ENCODE results near the gene AHCYL1. TPM values are rescaled to one million over a fixed set of nuclear protein-coding genes. Genes with fewer than 3 reads are reported as not detected.

Gene AHCYL1
- total and polyA plus RNA-seq, 2 donors from 2014 or later, result 103 to 125 TPM

DNA sequence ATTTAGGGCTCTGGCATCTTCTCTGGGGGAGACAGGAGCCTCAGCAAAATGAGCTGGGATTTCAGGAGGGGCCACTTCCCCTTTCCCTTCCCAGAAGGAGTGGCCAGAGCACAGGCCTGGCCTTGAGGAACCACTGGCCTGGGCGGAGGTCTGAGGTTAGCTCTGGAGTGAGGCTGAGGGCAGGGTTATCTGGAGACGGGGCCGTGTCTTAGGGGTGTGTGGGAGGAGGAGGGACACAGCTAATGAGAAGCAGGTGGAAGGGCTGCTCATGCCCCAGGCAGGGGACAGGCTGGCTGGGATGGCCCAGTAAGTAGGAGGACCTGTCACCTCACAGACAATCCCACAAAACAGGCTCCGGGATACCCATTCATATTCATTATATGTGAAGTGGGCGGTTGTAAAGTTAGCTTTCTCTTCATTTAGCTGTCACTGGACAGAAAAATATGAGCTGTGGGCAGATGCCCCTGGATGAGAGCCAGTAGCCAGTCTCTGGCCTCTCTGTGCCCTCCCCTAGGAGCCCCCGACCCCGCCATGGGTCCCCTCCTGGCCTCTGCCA lies 73.5 kb downstream of the AHCYL1 start:
- TF ChIP-seq, protein P1, sequence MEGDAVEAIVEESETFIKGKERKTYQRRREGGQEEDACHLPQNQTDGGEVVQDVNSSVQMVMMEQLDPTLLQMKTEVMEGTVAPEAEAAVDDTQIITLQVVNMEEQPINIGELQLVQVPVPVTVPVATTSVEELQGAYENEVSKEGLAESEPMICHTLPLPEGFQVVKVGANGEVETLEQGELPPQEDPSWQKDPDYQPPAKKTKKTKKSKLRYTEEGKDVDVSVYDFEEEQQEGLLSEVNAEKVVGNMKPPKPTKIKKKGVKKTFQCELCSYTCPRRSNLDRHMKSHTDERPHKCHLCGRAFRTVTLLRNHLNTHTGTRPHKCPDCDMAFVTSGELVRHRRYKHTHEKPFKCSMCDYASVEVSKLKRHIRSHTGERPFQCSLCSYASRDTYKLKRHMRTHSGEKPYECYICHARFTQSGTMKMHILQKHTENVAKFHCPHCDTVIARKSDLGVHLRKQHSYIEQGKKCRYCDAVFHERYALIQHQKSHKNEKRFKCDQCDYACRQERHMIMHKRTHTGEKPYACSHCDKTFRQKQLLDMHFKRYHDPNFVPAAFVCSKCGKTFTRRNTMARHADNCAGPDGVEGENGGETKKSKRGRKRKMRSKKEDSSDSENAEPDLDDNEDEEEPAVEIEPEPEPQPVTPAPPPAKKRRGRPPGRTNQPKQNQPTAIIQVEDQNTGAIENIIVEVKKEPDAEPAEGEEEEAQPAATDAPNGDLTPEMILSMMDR (IDR thresholded peaks at IDR 0.05; ENCODE audit: borderline replicate concordance, extremely low read depth, insufficient read depth), result no peak
- Histone ChIP-seq H3K36me3 (ENCODE audit: control insufficient read depth in 2 of 3, insufficient read depth in 3 of 3, low read length in 3 of 3) (peaks cover 14 to 36% (median 33%) of the 10 kb centered on the region in 3 donors), H3K4me3 (ENCODE audit: low read length in 3 of 3) (no peak overlapping the region), H3K27me3 (ENCODE audit: control insufficient read depth, insufficient read depth, low read length) (no peaks in the 10 kb centered on the region), H3K9ac (ENCODE audit: low read length in 3 of 3) (no peak overlapping the region), H3K27ac (ENCODE audit: low read depth in 2 of 2, low read length in 2 of 2) (no peak overlapping the region), H3K4me1 (ENCODE audit: control insufficient read depth in 2 of 3, insufficient read depth in 2 of 3, low read depth in 1 of 3, low read length in 3 of 3) (peaks cover 0 to 7% (median 0%) of the 10 kb centered on the region in 3 donors), H3K9me3 (ENCODE audit: control insufficient read depth in 2 of 3, insufficient read depth in 1 of 3, low read length in 3 of 3) (no peaks in the 10 kb centered on the region)
- intact Hi-C loops (cut with DNase I), result loop anchor here (10.0 kb wide), 1 partner anchor 47 kb away; no protein-coding TSS in a partner anchor
- DNase-seq (no peak), FAIRE-seq (no peak)

DNA sequence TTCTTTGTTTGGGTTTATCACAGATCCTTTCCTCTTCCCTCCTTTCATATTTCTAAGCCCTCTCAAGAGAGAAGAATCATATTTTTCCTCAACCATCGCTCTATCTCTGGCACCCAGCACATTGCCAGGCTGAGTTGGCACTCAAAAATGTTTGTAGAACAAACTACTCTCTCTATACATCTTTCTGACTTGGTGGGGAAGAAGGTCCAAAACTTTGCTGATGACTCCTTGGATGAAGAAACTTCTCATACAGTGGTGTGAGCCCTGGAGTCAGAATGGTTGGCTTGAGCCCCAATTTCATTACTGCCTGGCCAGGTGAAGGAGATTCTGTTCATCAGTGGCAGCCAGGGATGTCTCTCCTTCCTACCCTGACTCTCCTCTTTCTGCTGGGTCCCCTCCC lies 74.0 kb downstream of the AHCYL1 start:
- FAIRE-seq (no peak), DNase-seq (no peak)
- peaks cover 12 to 33% (median 28%) of the 10 kb centered on the region in 3 donors for H3K36me3 ChIP-seq (ENCODE audit: control insufficient read depth in 2 of 3, insufficient read depth in 3 of 3, low read length in 3 of 3)

DNA sequence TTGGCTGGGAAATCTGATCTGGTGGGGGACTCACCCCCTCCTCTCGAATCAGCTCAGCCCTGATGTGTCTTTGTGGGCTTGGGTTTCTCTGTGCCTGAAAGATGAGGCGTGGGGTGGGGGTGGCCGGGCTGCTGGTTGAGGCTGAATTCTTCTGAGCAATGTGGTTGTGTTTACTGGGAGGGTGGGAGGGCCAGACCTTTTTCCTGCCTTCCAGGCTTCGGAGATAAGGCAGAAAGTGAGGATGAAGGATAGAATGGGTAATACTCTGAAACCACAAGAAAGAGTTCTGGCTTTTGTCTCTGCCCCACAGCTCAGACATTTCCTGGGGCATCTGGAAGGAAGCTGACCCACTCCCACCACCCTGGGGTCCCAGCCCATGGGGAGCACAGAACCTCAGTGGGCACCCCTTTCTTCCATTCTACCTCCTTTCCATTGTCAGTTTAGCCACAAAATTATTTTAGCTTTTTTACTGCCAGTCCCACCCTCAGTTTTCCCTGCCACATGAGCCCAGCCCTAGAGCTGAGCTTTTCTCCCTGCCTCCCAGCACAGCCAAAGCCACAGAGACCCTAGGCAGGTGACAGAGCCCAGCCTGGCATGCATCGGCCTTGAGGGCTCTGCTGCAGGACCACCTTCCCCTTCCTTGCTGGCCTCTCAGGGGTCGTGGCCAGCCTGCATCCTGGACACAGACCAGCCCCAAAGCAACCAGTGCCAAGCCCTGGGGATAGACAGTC lies 74.7 kb downstream of the AHCYL1 start:
- intact Hi-C loops (cut with DNase I), result loop anchor here (10.0 kb wide), 1 partner anchor 46 kb away; no protein-coding TSS in a partner anchor
- DNase-seq (peak in 4 of 5 donors; percentile 79 to 84 (median 82)), FAIRE-seq (no peak)
- Histone ChIP-seq H3K9me3 (ENCODE audit: control insufficient read depth in 2 of 3, insufficient read depth in 1 of 3, low read length in 3 of 3) (no peaks in the 10 kb centered on the region), H3K9ac (ENCODE audit: low read length in 3 of 3) (no peak overlapping the region), H3K36me3 (ENCODE audit: control insufficient read depth in 2 of 3, insufficient read depth in 3 of 3, low read length in 3 of 3) (peaks cover 11 to 33% (median 22%) of the 10 kb centered on the region in 3 donors), H3K4me3 (ENCODE audit: low read length in 3 of 3) (no peak overlapping the region), H3K27ac (ENCODE audit: low read depth in 2 of 2, low read length in 2 of 2) (no peak overlapping the region), H3K4me1 (ENCODE audit: control insufficient read depth in 2 of 3, insufficient read depth in 2 of 3, low read depth in 1 of 3, low read length in 3 of 3) (peaks cover 0 to 7% (median 0%) of the 10 kb centered on the region in 3 donors), H3K27me3 (ENCODE audit: control insufficient read depth, insufficient read depth, low read length) (no peaks in the 10 kb centered on the region)
- TF ChIP-seq, protein P1 (IDR thresholded peaks at IDR 0.05; ENCODE audit: borderline replicate concordance, extremely low read depth, insufficient read depth), result no peak

More for the DNA sequence above, 74.0 kb downstream of the AHCYL1 start:
- intact Hi-C loops (cut with DNase I), result loop anchor here (10.0 kb wide), 1 partner anchor 46 kb away; no protein-coding TSS in a partner anchor
- TF ChIP-seq, protein P1 (IDR thresholded peaks at IDR 0.05; ENCODE audit: borderline replicate concordance, extremely low read depth, insufficient read depth), result no peak
- H3K9me3 ChIP-seq (ENCODE audit: control insufficient read depth in 2 of 3, insufficient read depth in 1 of 3, low read length in 3 of 3), result no peaks in the 10 kb centered on the region
- H3K4me1 ChIP-seq (ENCODE audit: control insufficient read depth in 2 of 3, insufficient read depth in 2 of 3, low read depth in 1 of 3, low read length in 3 of 3), result peaks cover 0 to 7% (median 0%) of the 10 kb centered on the region in 3 donors
- no peak overlapping the region for H3K27ac ChIP-seq (ENCODE audit: low read depth in 2 of 2, low read length in 2 of 2)
- no peak overlapping the region for H3K9ac ChIP-seq (ENCODE audit: low read length in 3 of 3)
- H3K27me3 ChIP-seq (ENCODE audit: control insufficient read depth, insufficient read depth, low read length), result no peaks in the 10 kb centered on the region
- H3K4me3 ChIP-seq (ENCODE audit: low read length in 3 of 3), result no peak overlapping the region

Data from kidney (tissue), 14 donors.